Mucosa of descending colon (tissue), 3 donors: Measurements from ENCODE around the gene RUNX1. TPM values are rescaled to one million over a fixed set of nuclear protein-coding genes. Genes with fewer than 3 reads are reported as not detected.

Experiments
- ATAC-seq: fragments of 200-7000 bp; cut with Tn5 transposase; one replicate; pipeline ENCODE4 v1.9.1; 2020; ENCODE audit warnings: mild to moderate bottlenecking, moderate library complexity
- DNase-seq, 3 donors: peaks; one replicate each; pipeline ENCODE4 v3.0.0-alpha.2; 2020
- H3K36me3 ChIP-seq: fragments of 200-600 bp; one replicate; pipeline ENCODE4 v1.8.0; 2021; ENCODE audit warnings: low read depth, mild to moderate bottlenecking
- H3K4me1 ChIP-seq: fragments of 200-600 bp; one replicate; pipeline ENCODE4 v1.8.0; 2021; ENCODE audit warnings: low read depth, mild to moderate bottlenecking
- H3K4me3 ChIP-seq: fragments of 200-600 bp; one replicate; pipeline ENCODE4 v1.8.0; 2021; ENCODE audit warnings: mild to moderate bottlenecking
- H3K9me3 ChIP-seq: fragments of 200-600 bp; one replicate; pipeline ENCODE4 v1.8.0; 2021; ENCODE audit warnings: mild to moderate bottlenecking
- CTCF ChIP-seq: fragments of 200-600 bp; IDR thresholded peaks from one replicate; pipeline ENCODE4 v1.8.0; 2022; ENCODE audit warnings: antibody characterized with exemption, mild to moderate bottlenecking
- intact Hi-C, 2 donors: fragments of 100-400 bp; cut with DNase I in 1 of 2; cut with micrococcal nuclease in 1 of 2; formaldehyde crosslinking; loops; one replicate each; pipeline versions ENCODE4 v1.11.0 to v1.11.1; 2022; cut with DNase I, micrococcal nuclease
- total RNA-seq, 3 donors: library from RNA; stranded (reverse); fragmentation: NEBNext Ultra II Directional in 2 of 3; extraction: Animal tissue kit (Norgen Biotek cat#: 25700) in 2 of 3; gene quantifications; one replicate each; pipeline versions ENCODE4 v1.2.1 to v1.2.4, GENCODE V29; 2021 to 2023
- donor health status: DM: no; HTN: no; CAD: no; lungs with moderate emphysema.
- donor health status: DM: no; HTN: no; CAD: no.
- donor health status: DM: no; HTN: yes; CAD: no.

Gene RUNX1
- total RNA-seq, 3 donors from 2014 or later = 16.5 to 29.4 (median 24.0) TPM

GRCh38 chr21:35091496-35091895 is 42.4 kb upstream of the RUNX1 start:
- DNase-seq (no peak), ATAC-seq (no peak)
- H3K4me1 ChIP-seq = no peaks in the 10 kb centered on the region
- intact Hi-C loops = no loop called here
- H3K36me3 ChIP-seq = no peaks in the 10 kb centered on the region
- H3K9me3 ChIP-seq = no peaks in the 10 kb centered on the region
- no peak for TF ChIP-seq CTCF
- no peak overlapping the region for H3K4me3 ChIP-seq

GRCh38 chr21:35090403-35090802 is 41.3 kb upstream of the RUNX1 start:
- Histone ChIP-seq H3K4me3 (no peak overlapping the region), H3K36me3 (no peaks in the 10 kb centered on the region), H3K9me3 (no peaks in the 10 kb centered on the region), H3K4me1 (no peaks in the 10 kb centered on the region)
- ATAC-seq (no peak), DNase-seq (no peak)
- TF ChIP-seq CTCF = no peak
- intact Hi-C loops = no loop called here

- Histone ChIP-seq H3K36me3 (no peaks in the 10 kb centered on the region), H3K4me1 (no peaks in the 10 kb centered on the region), H3K4me3 (no peak overlapping the region), H3K9me3 (no peaks in the 10 kb centered on the region)
- DNase-seq = no peak
- TF ChIP-seq CTCF = no peak
- ATAC-seq = no peak
- intact Hi-C loops = no loop called here
Observed at GRCh38 chr21:35088319-35088771, 39.2 kb upstream of the RUNX1 start.

GRCh38 chr21:35086357-35086756 is 37.3 kb upstream of the RUNX1 start:
- intact Hi-C loops = no loop called here
- ATAC-seq = no peak
- no peak for DNase-seq

GRCh38 chr21:35084869-35085268 is 35.8 kb upstream of the RUNX1 start:
- Histone ChIP-seq H3K4me3 (no peak overlapping the region), H3K36me3 (no peaks in the 10 kb centered on the region), H3K9me3 (no peaks in the 10 kb centered on the region), H3K4me1 (no peaks in the 10 kb centered on the region)
- DNase-seq = no peak
- intact Hi-C loops = no loop called here
- ATAC-seq = no peak
- no peak for TF ChIP-seq CTCF

More at GRCh38 chr21:35086357-35086756, 37.3 kb upstream of the RUNX1 start:
- H3K4me1 ChIP-seq = no peaks in the 10 kb centered on the region
- H3K36me3 ChIP-seq = no peaks in the 10 kb centered on the region
- no peak overlapping the region for H3K4me3 ChIP-seq
- no peaks in the 10 kb centered on the region for H3K9me3 ChIP-seq
- no peak for TF ChIP-seq CTCF

GRCh38 chr21:35083246-35083645 is 34.1 kb upstream of the RUNX1 start:
- Histone ChIP-seq H3K4me1 (no peaks in the 10 kb centered on the region), H3K36me3 (no peaks in the 10 kb centered on the region), H3K9me3 (no peaks in the 10 kb centered on the region), H3K4me3 (no peak overlapping the region)
- no peak for ATAC-seq
- intact Hi-C loops = no loop called here
- TF ChIP-seq CTCF = no peak
- DNase-seq = no peak
